ENCODE data around the gene CDKN1C.

DNA sequence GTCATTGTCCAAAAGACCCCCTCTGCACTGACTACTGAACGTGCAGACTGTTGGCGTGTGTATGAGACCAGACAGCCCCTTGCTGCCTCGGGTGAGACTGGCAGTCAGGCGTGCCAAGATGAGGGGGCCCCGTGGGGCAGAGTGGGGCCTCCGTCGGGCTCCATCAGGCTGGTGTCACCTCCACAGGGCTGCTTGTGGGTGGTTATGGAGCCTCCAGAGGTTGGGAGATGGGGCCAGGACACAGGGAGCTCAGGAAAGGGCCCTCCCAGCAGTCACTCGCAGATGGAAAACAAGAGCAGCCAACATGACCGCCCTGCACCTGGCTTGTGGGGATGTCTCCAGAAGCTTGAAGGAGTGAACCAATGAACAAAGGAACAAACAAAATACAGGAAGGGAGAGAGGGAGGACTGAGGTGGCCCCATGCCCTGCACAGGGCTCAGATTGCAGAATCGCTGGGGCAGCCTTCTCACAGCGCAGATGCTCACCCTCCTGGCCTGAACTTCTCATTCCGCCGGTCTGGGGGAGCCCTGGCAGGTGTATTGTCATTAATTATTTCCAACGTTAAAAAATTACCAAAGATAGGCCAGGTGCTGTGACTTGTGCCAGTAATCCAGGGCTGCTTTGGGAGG lies 49.1 kb upstream of the CDKN1C start:
- no peak for TF ChIP-seq POLR2A (IDR thresholded peaks at IDR 0.05)
- no peak for TF ChIP-seq CTCF (IDR thresholded peaks at IDR 0.05)

Data from adrenal gland (tissue), 5 donors.